OCI-LY1 (cell line): Measurements from ENCODE around the gene PEX26.

Experiments
- CTCF ChIP-seq: fragments of 200-600 bp; sonication (generic), shearing (Covaris generic); IDR thresholded peaks from 2 replicates; pipeline ENCODE4 v1.5.1; 2017; ENCODE audit warnings: mild to moderate bottlenecking, antibody characterized with exemption, low read length, moderate library complexity, mixed read lengths
- EZH2 ChIP-seq: fragments of 200-600 bp; sonication (generic), shearing (Covaris generic); IDR thresholded peaks from 2 replicates; pipeline ENCODE4 v1.8.0; 2017; ENCODE audit warnings: borderline replicate concordance, mixed run types, mild to moderate bottlenecking, antibody characterized with exemption, low read length, moderate library complexity, mixed read lengths

DNA sequence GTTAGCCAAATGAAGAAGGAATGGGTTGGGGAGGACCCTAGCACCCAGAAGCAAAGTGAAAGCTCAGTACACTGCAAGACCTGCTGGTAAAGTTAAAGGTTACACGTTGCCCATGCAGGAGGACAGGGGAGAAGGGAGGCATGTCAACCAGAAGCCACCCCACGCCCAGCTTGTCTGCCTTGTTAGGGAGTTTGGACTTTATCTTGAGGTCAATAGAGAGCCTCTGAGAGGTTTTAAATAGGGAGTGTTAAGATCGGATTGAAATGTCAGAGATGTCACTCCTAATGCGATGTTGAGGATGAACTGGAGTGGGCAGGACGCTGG lies 18.7 kb upstream of the PEX26 start:
- TF ChIP-seq CTCF (no peak), EZH2 (no peak)
